Neural cell (in vitro differentiated cells): Measurements from ENCODE around the gene PF4V1. TPM values are rescaled to one million over a fixed set of nuclear protein-coding genes. Genes with fewer than 3 reads are reported as not detected.

Source experiments
- H2AFZ ChIP-seq: fragments of 200-600, 300-800 bp; sonication (generic), shearing (Covaris generic); 2 replicates; pipeline ENCODE4 v1.6.0; 2014; ENCODE audit warnings: low read depth, mild to moderate bottlenecking, antibody characterized with exemption, low read length, moderate library complexity
- H3F3A ChIP-seq: fragments of 200-600 bp; shearing (Covaris generic); 2 replicates; pipeline ENCODE4 v1.6.1; 2016; ENCODE audit warnings: mild to moderate bottlenecking, moderate library complexity, mixed read lengths, antibody characterized with exemption, low read length; ENCODE audit not compliant: insufficient read depth, poor library complexity, severe bottlenecking
- H3K27ac ChIP-seq: fragments of 200-600, 300-800 bp; sonication (generic), shearing (Covaris generic); 2 replicates; pipeline ENCODE4 v1.5.1; 2014; ENCODE audit warnings: mild to moderate bottlenecking, low read length, moderate library complexity
- H3K27me3 ChIP-seq: fragments of 300-800, 200-600 bp; sonication (generic), shearing (Covaris generic); 2 replicates; pipeline ENCODE4 v1.6.0; 2014; ENCODE audit warnings: mild to moderate bottlenecking, low read depth, low read length, moderate library complexity; ENCODE audit not compliant: insufficient read depth
- H3K36me3 ChIP-seq: fragments of 300-800, 200-600 bp; sonication (generic), shearing (Covaris generic); 2 replicates; pipeline ENCODE4 v1.5.1; 2014; ENCODE audit warnings: mild to moderate bottlenecking, antibody characterized with exemption, low read length, moderate library complexity; ENCODE audit not compliant: insufficient read depth
- H3K4me2 ChIP-seq: fragments of 300-800, 200-600 bp; sonication (generic), shearing (Covaris generic); 2 replicates; pipeline ENCODE4 v1.6.0; 2014; ENCODE audit warnings: mild to moderate bottlenecking, low read length
- H3K4me3 ChIP-seq: fragments of 300-800, 200-600 bp; sonication (generic), shearing (Covaris generic); 2 replicates; pipeline ENCODE4 v1.5.1; 2014; ENCODE audit warnings: mild to moderate bottlenecking, low read length, moderate library complexity
- H3K79me2 ChIP-seq: fragments of 200-600 bp; shearing (Covaris generic); replicated peaks from 2 replicates; pipeline ENCODE4 v1.6.0; 2014; ENCODE audit warnings: mild to moderate bottlenecking, low read length, moderate library complexity; ENCODE audit not compliant: insufficient read depth
- H3K9ac ChIP-seq: fragments of 300-800, 200-600 bp; sonication (generic), shearing (Covaris generic); 2 replicates; pipeline ENCODE4 v1.6.1; 2016; ENCODE audit warnings: mild to moderate bottlenecking, low read length, mixed read lengths
- H3K9me2 ChIP-seq: fragments of 200-600 bp; shearing (Covaris generic); 2 replicates; pipeline ENCODE4 v1.6.1; 2016; ENCODE audit warnings: mild to moderate bottlenecking, low read length, mixed read lengths; ENCODE audit not compliant: insufficient read depth
- H3K9me3 ChIP-seq: fragments of 200-600, 300-800 bp; sonication (generic), shearing (Covaris generic); 2 replicates; pipeline ENCODE4 v1.6.1; 2016; ENCODE audit warnings: mild to moderate bottlenecking, mixed run types, low read length, moderate library complexity, mixed read lengths
- H4K20me1 ChIP-seq: fragments of 200-600 bp; shearing (Covaris generic); 2 replicates; pipeline ENCODE4 v1.6.1; 2016; ENCODE audit warnings: mild to moderate bottlenecking, mixed run types; ENCODE audit not compliant: insufficient read depth
- EP300 ChIP-seq: fragments of 450-650 bp; conservative IDR thresholded peaks from 2 replicates; pipeline ENCODE4 v1.6.1; 2014; ENCODE audit warnings: antibody characterized with exemption, mild to moderate bottlenecking, moderate library complexity; ENCODE audit not compliant: poor library complexity, severe bottlenecking
- EZH2 ChIP-seq: fragments of 200-600, 300-800 bp; shearing (Covaris generic), sonication (generic); IDR thresholded peaks from 2 replicates; pipeline ENCODE4 v1.6.1; 2014; ENCODE audit warnings: antibody characterized with exemption, low read length, borderline replicate concordance, mild to moderate bottlenecking; ENCODE audit not compliant: insufficient read depth, poor library complexity, severe bottlenecking
- MXI1 ChIP-seq: fragments of 450-650 bp; conservative IDR thresholded peaks from 2 replicates; pipeline ENCODE4 v1.6.1; 2014; ENCODE audit warnings: antibody characterized with exemption, mild to moderate bottlenecking; ENCODE audit not compliant: poor library complexity, severe bottlenecking
- POLR2AphosphoS5 ChIP-seq: IDR thresholded peaks from 2 replicates; pipeline ENCODE4 v1.6.1; 2012
- RAD21 ChIP-seq: fragments of 450-650 bp; conservative IDR thresholded peaks from 2 replicates; pipeline ENCODE4 v1.6.1; 2014; ENCODE audit warnings: antibody characterized with exemption, mild to moderate bottlenecking, moderate library complexity
- REST ChIP-seq: IDR thresholded peaks from 2 replicates; pipeline ENCODE4 v1.6.1; 2012; ENCODE audit warnings: borderline replicate concordance
- SMC3 ChIP-seq: fragments of 450-650 bp; conservative IDR thresholded peaks from 2 replicates; pipeline ENCODE4 v1.6.1; 2014; ENCODE audit warnings: antibody characterized with exemption, mild to moderate bottlenecking, moderate library complexity; ENCODE audit not compliant: poor library complexity
- TAF1 ChIP-seq: IDR thresholded peaks from 2 replicates; pipeline ENCODE4 v1.6.1; 2012; ENCODE audit warnings: low read depth
- polyA plus RNA-seq: library from polyadenylated mRNA; depleted of rRNA; stranded (reverse); fragments of >200 nt; gene quantifications from 2 replicates; pipeline ENCODE4 v1.2.3, GENCODE V29; 2014
- TF ChIP-seq, protein P1 (sequence below): fragments of 450-650 bp; IDR thresholded peaks from 2 replicates; pipeline ENCODE4 v1.5.1; 2014; ENCODE audit warnings: antibody characterized with exemption, mild to moderate bottlenecking, moderate library complexity; ENCODE audit not compliant: poor library complexity, severe bottlenecking

Gene PF4V1
- polyA plus RNA-seq, 1 donor from 2014 or later: not detected

DNA sequence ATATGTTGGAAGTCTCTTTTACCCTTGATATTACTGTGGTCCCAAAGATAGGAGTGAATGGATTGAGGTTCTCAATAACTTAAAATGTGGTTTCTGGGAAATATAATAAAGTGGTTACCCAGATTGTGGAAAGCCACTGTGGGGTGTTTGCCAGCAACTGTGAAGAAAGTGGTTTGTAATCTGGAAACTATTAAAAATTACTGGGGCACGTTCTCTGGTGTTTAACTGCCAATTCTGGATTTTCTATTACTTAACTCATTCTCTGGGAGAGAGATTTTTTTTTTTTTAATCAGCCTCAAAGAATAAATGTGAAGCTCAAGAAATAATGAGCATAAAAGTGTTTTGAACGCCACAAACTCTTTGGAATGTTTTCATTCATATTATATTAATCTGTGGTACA lies 21.5 kb upstream of the PF4V1 start:
- H3K9me2 ChIP-seq: no peaks in the 10 kb centered on the region
- H3K9ac ChIP-seq: no peak overlapping the region
- no peak overlapping the region for H3K27ac ChIP-seq
- no peaks in the 10 kb centered on the region for H4K20me1 ChIP-seq
- H3K9me3 ChIP-seq: no peaks in the 10 kb centered on the region
- peaks cover 5% of the 10 kb centered on the region for H3K27me3 ChIP-seq
- no peak overlapping the region for H2AFZ ChIP-seq
- H3K79me2 ChIP-seq: no peaks in the 10 kb centered on the region
- H3K4me2 ChIP-seq: no peak overlapping the region
- TF ChIP-seq MXI1 (no peak), TAF1 (no peak), EZH2 (no peak), SMC3 (no peak), EP300 (no peak), REST (no peak), POLR2AphosphoS5 (no peak), RAD21 (no peak)
- TF ChIP-seq, protein P1, sequence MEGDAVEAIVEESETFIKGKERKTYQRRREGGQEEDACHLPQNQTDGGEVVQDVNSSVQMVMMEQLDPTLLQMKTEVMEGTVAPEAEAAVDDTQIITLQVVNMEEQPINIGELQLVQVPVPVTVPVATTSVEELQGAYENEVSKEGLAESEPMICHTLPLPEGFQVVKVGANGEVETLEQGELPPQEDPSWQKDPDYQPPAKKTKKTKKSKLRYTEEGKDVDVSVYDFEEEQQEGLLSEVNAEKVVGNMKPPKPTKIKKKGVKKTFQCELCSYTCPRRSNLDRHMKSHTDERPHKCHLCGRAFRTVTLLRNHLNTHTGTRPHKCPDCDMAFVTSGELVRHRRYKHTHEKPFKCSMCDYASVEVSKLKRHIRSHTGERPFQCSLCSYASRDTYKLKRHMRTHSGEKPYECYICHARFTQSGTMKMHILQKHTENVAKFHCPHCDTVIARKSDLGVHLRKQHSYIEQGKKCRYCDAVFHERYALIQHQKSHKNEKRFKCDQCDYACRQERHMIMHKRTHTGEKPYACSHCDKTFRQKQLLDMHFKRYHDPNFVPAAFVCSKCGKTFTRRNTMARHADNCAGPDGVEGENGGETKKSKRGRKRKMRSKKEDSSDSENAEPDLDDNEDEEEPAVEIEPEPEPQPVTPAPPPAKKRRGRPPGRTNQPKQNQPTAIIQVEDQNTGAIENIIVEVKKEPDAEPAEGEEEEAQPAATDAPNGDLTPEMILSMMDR: no peak
- H3K36me3 ChIP-seq: no peaks in the 10 kb centered on the region
- no peak overlapping the region for H3K4me3 ChIP-seq
- no peaks in the 10 kb centered on the region for H3F3A ChIP-seq

DNA sequence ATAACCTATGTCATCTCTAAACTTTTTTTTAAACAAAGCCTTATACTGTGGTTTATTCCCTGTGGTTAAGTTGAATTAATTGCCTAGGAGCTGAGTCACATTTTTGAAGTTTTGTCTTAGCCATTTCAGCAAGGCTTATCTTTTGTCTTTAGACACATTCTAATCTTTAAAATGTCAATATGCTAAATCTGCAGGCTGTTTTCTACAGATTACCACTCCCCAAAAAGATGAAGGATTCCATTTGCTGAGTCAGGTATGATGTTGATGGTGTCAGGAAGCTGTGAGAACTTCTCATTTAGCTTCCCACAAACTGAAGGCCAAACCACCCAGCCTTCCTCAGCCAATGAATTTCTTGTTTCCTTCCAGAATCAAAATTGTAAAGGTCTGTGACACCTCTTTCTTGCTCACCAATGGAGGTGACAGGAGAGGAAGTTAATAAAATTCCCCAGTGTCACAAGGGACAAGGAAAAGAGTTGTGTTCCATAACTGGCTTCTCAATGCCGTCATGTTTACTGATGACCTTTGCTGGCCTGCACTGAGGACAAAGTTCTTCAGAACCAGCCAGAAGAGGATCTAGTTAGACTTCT lies 20.4 kb upstream of the PF4V1 start:
- Histone ChIP-seq H2AFZ (no peak overlapping the region), H3F3A (no peaks in the 10 kb centered on the region), H3K4me2 (no peak overlapping the region), H3K9me2 (no peaks in the 10 kb centered on the region), H3K27ac (no peak overlapping the region), H3K27me3 (peaks cover 16% of the 10 kb centered on the region), H3K36me3 (no peaks in the 10 kb centered on the region), H4K20me1 (no peaks in the 10 kb centered on the region), H3K79me2 (no peaks in the 10 kb centered on the region), H3K4me3 (no peak overlapping the region), H3K9ac (no peak overlapping the region), H3K9me3 (no peaks in the 10 kb centered on the region)
- no peak for TF ChIP-seq TAF1
- no peak for TF ChIP-seq REST
- no peak for TF ChIP-seq POLR2AphosphoS5
